Esophagus muscularis mucosa (tissue), 4 donors: ENCODE measurements around the gene SNX9. TPM values are rescaled to one million over a fixed set of nuclear protein-coding genes. Genes with fewer than 3 reads are reported as not detected.

ENCODE experiments used
- DNase-seq: peaks from one replicate; pipeline ENCODE4 v3.0.0-alpha.2; 2017; ENCODE audit errors: extremely low spot score
- H3K27ac ChIP-seq, 4 donors: fragments of 200-600 bp; sonication (generic); replicated peaks in 1 of 4; 1 replicate in 3 of 4; 2 replicates in 1 of 4; pipeline ENCODE4 v1.5.1; 2016 to 2019; ENCODE audit warnings: mild to moderate bottlenecking in 1 of 4
- H3K27me3 ChIP-seq, 4 donors: fragments of 200-600 bp; sonication (generic); one replicate each; pipeline versions ENCODE4 v1.5.1 to v1.6.0; 2016 to 2019
- H3K36me3 ChIP-seq, 4 donors: fragments of 200-600 bp; sonication (generic); one replicate each; pipeline ENCODE4 v1.5.1; 2016 to 2019
- H3K4me1 ChIP-seq, 4 donors: fragments of 200-600 bp; sonication (generic); one replicate each; pipeline ENCODE4 v1.5.1; 2016 to 2019
- H3K4me3 ChIP-seq, 4 donors: fragments of 200-600 bp; sonication (generic); 1 replicate in 2 of 4; 2 replicates in 2 of 4; pipeline ENCODE4 v1.5.1; 2016 to 2019; ENCODE audit warnings: mild to moderate bottlenecking in 4 of 4, moderate library complexity in 1 of 4
- H3K9me3 ChIP-seq, 4 donors: fragments of 200-600 bp; sonication (generic); 1 replicate in 3 of 4; 2 replicates in 1 of 4; pipeline ENCODE4 v1.5.1; 2016 to 2019
- EP300 ChIP-seq: sonication (generic); formaldehyde crosslinking; IDR thresholded peaks from one replicate; pipeline ENCODE4 v1.6.1; 2017; ENCODE audit warnings: antibody characterized with exemption
- POLR2A ChIP-seq: fragments of 450-650 bp; IDR thresholded peaks from one replicate; pipeline ENCODE4 v1.6.1; 2017; ENCODE audit warnings: antibody characterized with exemption, moderate library complexity, mild to moderate bottlenecking, low read depth
- POLR2AphosphoS5 ChIP-seq, 2 donors: sonication (generic); formaldehyde crosslinking; IDR thresholded peaks; one replicate each; pipeline ENCODE4 v1.6.1; 2017; ENCODE audit warnings: antibody characterized with exemption in 2 of 2
- WGBS: methylation state at CpG from one replicate; pipeline ENCODE4 v1.1.5; 2018; 5-methylcytosine and 5-hydroxymethylcytosine counted together
- intact Hi-C: fragments of 100-400 bp; cut with DNase I; formaldehyde crosslinking; loops from one replicate; pipeline ENCODE4 v1.15.1; 2023
- total RNA-seq, 4 donors: library from RNA; depleted of rRNA; stranded (reverse); fragments of >200 nt; gene quantifications; one replicate each; pipeline versions ENCODE4 v1.1.0 to v1.2.1, GENCODE V29; 2016
- TF ChIP-seq, protein P1 (sequence below), 3 experiments: fragments of 200-600 bp in 2 of 3; fragments of 450-650 bp in 1 of 3; sonication (generic) in 2 of 3; IDR thresholded peaks; one replicate each; pipeline ENCODE4 v1.5.1; 2017 to 2019; ENCODE audit warnings: antibody characterized with exemption in 3 of 3, mild to moderate bottlenecking in 2 of 3, moderate library complexity in 1 of 3

The SNX9 gene
- total RNA-seq, 4 donors from 2014 or later: 78.1 to 94.7 (median 85.1) TPM

DNA sequence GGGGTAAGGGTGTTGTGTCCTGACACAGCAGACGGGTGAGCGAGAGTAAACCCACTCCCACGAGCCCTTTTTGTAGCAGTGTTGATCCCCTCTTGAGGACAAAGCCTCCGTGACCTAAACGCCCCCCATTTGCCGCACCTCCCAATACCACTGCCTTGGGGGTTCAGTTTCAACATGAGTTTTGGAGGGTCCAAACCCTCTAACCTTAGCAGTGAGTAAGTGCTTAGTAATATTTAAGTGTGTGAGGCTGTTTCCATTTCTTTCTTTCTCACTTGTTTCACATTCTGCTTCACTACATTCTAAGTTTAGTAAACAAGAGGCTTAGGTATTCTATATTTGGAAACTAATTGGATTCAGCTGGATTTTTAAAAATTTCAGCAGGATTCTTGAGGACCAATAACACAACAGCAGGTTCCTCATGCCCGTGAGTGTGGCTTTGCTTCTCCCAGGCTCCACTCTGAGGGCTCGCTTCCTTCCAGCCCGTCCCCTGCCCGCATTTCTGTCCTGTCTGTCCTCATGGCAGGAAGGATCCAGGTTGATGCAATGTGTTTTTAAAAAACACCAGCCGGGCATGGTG lies 41.2 kb downstream of the SNX9 start:
- H3K27ac ChIP-seq: no peak overlapping the region
- intact Hi-C loops: no loop called here
- TF ChIP-seq, protein P1, sequence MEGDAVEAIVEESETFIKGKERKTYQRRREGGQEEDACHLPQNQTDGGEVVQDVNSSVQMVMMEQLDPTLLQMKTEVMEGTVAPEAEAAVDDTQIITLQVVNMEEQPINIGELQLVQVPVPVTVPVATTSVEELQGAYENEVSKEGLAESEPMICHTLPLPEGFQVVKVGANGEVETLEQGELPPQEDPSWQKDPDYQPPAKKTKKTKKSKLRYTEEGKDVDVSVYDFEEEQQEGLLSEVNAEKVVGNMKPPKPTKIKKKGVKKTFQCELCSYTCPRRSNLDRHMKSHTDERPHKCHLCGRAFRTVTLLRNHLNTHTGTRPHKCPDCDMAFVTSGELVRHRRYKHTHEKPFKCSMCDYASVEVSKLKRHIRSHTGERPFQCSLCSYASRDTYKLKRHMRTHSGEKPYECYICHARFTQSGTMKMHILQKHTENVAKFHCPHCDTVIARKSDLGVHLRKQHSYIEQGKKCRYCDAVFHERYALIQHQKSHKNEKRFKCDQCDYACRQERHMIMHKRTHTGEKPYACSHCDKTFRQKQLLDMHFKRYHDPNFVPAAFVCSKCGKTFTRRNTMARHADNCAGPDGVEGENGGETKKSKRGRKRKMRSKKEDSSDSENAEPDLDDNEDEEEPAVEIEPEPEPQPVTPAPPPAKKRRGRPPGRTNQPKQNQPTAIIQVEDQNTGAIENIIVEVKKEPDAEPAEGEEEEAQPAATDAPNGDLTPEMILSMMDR (IDR thresholded peaks at IDR 0.05): no peak
- no peak for TF ChIP-seq POLR2AphosphoS5 (IDR thresholded peaks at IDR 0.05)
- H3K9me3 ChIP-seq: no peaks in the 10 kb centered on the region
- H3K36me3 ChIP-seq: peaks cover 0 to 8% (median 6%) of the 10 kb centered on the region in 4 donors
- DNase-seq: no peak
- H3K27me3 ChIP-seq: no peaks in the 10 kb centered on the region
- H3K4me1 ChIP-seq: peaks cover 25 to 73% (median 65%) of the 10 kb centered on the region in 4 donors
- no peak overlapping the region for H3K4me3 ChIP-seq
- WGBS: 91% methylated on average over 11 of the region's 11 CpGs

DNA sequence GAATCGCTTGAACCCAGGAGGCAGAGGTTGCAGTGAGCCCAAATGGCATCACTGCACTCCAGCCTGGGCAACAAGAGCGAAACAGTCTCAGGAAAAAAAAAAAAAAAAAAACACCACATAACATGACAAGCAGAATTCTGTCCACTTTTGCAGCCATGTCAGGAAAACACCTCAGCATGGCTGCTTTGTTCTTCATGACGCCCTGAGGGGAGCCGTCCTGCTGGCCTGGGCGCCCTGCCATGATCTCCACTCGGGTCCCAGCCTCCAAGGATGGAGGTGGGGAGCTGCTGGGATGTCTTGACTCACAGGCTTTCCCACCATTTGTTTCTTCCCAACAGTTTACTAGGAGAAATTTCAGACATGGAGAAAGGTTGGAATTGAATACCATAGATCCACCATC lies 42.2 kb downstream of the SNX9 start:
- DNase-seq: no peak
- Histone ChIP-seq H3K36me3 (peaks cover 0 to 18% (median 16%) of the 10 kb centered on the region in 4 donors), H3K27ac (no peak overlapping the region), H3K27me3 (no peaks in the 10 kb centered on the region), H3K9me3 (no peaks in the 10 kb centered on the region), H3K4me3 (no peak overlapping the region), H3K4me1 (peaks cover 28 to 69% (median 57%) of the 10 kb centered on the region in 4 donors)
- intact Hi-C loops: no loop called here
- 95% methylated on average over 6 of the region's 6 CpGs for WGBS
- TF ChIP-seq EP300 (no peak), POLR2A (no peak), POLR2AphosphoS5 (IDR thresholded peaks at IDR 0.05) (no peak)
- TF ChIP-seq, protein P1 (IDR thresholded peaks at IDR 0.05): no peak

DNA sequence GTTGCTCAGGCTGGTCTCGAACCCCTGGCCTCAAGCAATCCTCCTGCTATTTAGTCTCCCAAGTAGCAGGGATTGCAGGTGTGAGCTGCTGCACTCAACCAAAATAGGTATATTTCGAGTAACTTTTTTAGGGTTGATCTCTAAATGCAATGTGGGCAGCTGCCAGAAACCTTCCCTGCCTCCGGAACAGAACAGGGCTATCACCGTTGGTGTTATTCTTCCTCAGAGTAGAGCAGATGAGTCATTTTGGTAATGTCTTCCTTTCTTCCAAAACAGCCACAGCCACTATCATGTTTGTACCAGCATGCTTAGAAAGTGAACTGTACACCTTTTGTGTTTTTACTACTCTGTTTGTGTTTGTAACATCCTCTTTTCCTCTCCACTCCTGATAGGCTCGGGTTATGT lies 44.1 kb downstream of the SNX9 start:
- no peak for DNase-seq
- Histone ChIP-seq H3K27ac (no peak overlapping the region), H3K36me3 (peaks cover 0 to 29% (median 24%) of the 10 kb centered on the region in 4 donors), H3K4me1 (peaks cover 22 to 50% (median 38%) of the 10 kb centered on the region in 4 donors), H3K27me3 (no peaks in the 10 kb centered on the region), H3K9me3 (no peaks in the 10 kb centered on the region), H3K4me3 (no peak overlapping the region)
- 52% methylated on average over 5 of the region's 5 CpGs for WGBS
- TF ChIP-seq, protein P1 (IDR thresholded peaks at IDR 0.05): no peak
- TF ChIP-seq POLR2A (no peak), POLR2AphosphoS5 (IDR thresholded peaks at IDR 0.05) (no peak), EP300 (no peak)
- intact Hi-C loops: no loop called here

DNA sequence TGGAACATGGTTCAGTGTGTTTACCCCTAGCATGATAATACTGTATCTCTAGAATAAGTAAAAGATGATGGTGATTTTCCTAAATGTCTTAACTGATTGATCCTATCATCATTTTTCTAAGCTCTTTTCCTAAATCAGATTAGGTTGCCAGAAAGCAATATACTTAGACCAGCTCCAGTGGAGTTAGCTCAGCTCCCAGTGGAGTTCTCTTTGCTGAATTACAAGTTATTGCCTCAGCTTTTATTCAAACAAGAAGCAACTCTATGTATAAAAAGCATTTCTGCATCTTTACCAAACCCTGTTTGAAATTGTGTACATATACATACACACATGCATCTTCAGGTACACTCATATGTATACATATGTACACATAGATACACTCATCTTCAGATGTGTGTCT lies 44.9 kb downstream of the SNX9 start:
- H3K4me1 ChIP-seq: peaks cover 18 to 42% (median 31%) of the 10 kb centered on the region in 4 donors
- H3K9me3 ChIP-seq: no peaks in the 10 kb centered on the region
- no peak overlapping the region for H3K27ac ChIP-seq
- H3K27me3 ChIP-seq: no peaks in the 10 kb centered on the region
- H3K36me3 ChIP-seq: peaks cover 0 to 29% (median 24%) of the 10 kb centered on the region in 4 donors
- DNase-seq: no peak
- intact Hi-C loops: no loop called here
- TF ChIP-seq POLR2A (no peak), POLR2AphosphoS5 (IDR thresholded peaks at IDR 0.05) (no peak), EP300 (no peak)
- TF ChIP-seq, protein P1 (IDR thresholded peaks at IDR 0.05): no peak
- H3K4me3 ChIP-seq: no peak overlapping the region

DNA sequence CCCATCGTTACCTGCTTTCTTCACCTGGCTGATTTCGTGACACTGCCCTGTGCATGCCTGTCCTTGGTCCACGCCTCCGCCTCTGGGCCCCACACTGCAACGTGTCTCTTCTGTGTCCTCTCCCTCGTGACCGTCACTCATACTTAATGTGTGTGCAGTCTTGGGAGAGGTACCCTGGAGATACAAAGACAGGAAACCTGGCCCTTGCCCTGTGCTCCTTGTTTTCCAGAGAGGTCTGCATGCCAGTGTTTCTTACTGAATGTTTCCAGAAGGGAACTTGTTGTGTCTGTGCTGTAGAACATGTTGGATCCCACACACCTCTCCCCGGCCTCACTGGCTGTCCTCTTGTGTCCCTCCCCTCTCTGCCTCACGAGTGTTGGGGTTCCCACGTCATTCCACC lies 45.8 kb downstream of the SNX9 start:
- WGBS: 87% methylated on average over 10 of the region's 10 CpGs
- Histone ChIP-seq H3K4me3 (no peak overlapping the region), H3K36me3 (peaks cover 0 to 29% (median 24%) of the 10 kb centered on the region in 4 donors), H3K27me3 (no peaks in the 10 kb centered on the region), H3K27ac (no peak overlapping the region), H3K4me1 (peaks cover 18 to 40% (median 26%) of the 10 kb centered on the region in 4 donors), H3K9me3 (no peaks in the 10 kb centered on the region)
- intact Hi-C loops: no loop called here
- DNase-seq: no peak
- no peak for TF ChIP-seq EP300
- TF ChIP-seq POLR2A: no peak
- no peak for TF ChIP-seq POLR2AphosphoS5 (IDR thresholded peaks at IDR 0.05)
- TF ChIP-seq, protein P1 (IDR thresholded peaks at IDR 0.05): no peak
